Brain microvascular endothelial cell (primary cell): ENCODE results near the gene TNS1.

Experiments
- DNase-seq: peaks from one replicate; pipeline ENCODE4 v3.0.0-alpha.2; 2020
- H3K27ac ChIP-seq: fragments of 250-450 bp; sonication (Bioruptor Pico); 2 replicates; pipeline ENCODE4 v1.5.1; 2020; ENCODE audit warnings: mild to moderate bottlenecking, moderate library complexity
- H3K27me3 ChIP-seq: fragments of 250-450 bp; sonication (Bioruptor Pico); replicated peaks from 2 replicates; pipeline ENCODE4 v1.5.1; 2020; ENCODE audit warnings: mild to moderate bottlenecking
- H3K36me3 ChIP-seq: fragments of 250-450 bp; sonication (Bioruptor Pico); replicated peaks from 2 replicates; pipeline ENCODE4 v1.5.1; 2020; ENCODE audit warnings: mild to moderate bottlenecking
- H3K4me3 ChIP-seq: 2 replicates; pipeline ENCODE4 v1.5.1; 2011; ENCODE audit warnings: low read depth, mild to moderate bottlenecking, control low read depth, low read length, moderate library complexity
- CTCF ChIP-seq: IDR thresholded peaks from 2 replicates; pipeline ENCODE4 v1.5.1; 2011; ENCODE audit warnings: low read depth, mild to moderate bottlenecking, moderate library complexity, low read length, control low read depth, inconsistent platforms; ENCODE audit errors: missing control alignments
- in situ Hi-C: cut with HindIII; loops from 2 replicates; pipeline ENCODE4 v1.10.0; 2017; ENCODE audit warnings: low sequenced_read_pairs, low pct_ligation_motif_present

The TNS1 gene

GRCh38 chr2:217766356-217766755 lies 236.4 kb downstream of the TNS1 start:
- Histone ChIP-seq H3K27ac (no peak overlapping the region), H3K36me3 (no peaks in the 10 kb centered on the region), H3K27me3 (no peaks in the 10 kb centered on the region), H3K4me3 (no peak overlapping the region)
- no peak for TF ChIP-seq CTCF
- in situ Hi-C loops, result no loop called here
- no peak for DNase-seq

- Histone ChIP-seq H3K27me3 (no peaks in the 10 kb centered on the region), H3K4me3 (no peak overlapping the region), H3K27ac (no peak overlapping the region), H3K36me3 (no peaks in the 10 kb centered on the region)
- no peak for TF ChIP-seq CTCF
- in situ Hi-C loops, result no loop called here
- DNase-seq, result no peak
Observed at GRCh38 chr2:217761645-217762277, 241.0 kb downstream of the TNS1 start.

GRCh38 chr2:217759991-217760390 lies 242.8 kb downstream of the TNS1 start:
- in situ Hi-C loops, result no loop called here
- H3K36me3 ChIP-seq, result no peaks in the 10 kb centered on the region
- no peaks in the 10 kb centered on the region for H3K27me3 ChIP-seq
- no peak for TF ChIP-seq CTCF
- H3K4me3 ChIP-seq, result no peak overlapping the region
- no peak overlapping the region for H3K27ac ChIP-seq
- no peak for DNase-seq

- H3K27me3 ChIP-seq, result no peaks in the 10 kb centered on the region
- H3K36me3 ChIP-seq, result no peaks in the 10 kb centered on the region
- no peak for TF ChIP-seq CTCF
- in situ Hi-C loops, result no loop called here
- DNase-seq, result no peak
- no peak overlapping the region for H3K27ac ChIP-seq
- no peak overlapping the region for H3K4me3 ChIP-seq
Observed at GRCh38 chr2:217757108-217757463, 245.7 kb downstream of the TNS1 start.

GRCh38 chr2:217756375-217757107 lies 246.3 kb downstream of the TNS1 start:
- Histone ChIP-seq H3K27me3 (no peaks in the 10 kb centered on the region), H3K4me3 (peak overlapping the region; percentile 30), H3K36me3 (no peaks in the 10 kb centered on the region), H3K27ac (no peak overlapping the region)
- in situ Hi-C loops, result no loop called here
- DNase-seq, result peak; percentile 17
- peak; percentile 91 for TF ChIP-seq CTCF
